Stimulated activated memory B cell treated with anti-CD40 and anti-IgM and Interleukin-4, amounts not matched to agents 10 μg/mL and 1 μg/mL and 100 μg/mL, for 72 hours (primary cell): ENCODE results near the gene VASH1.
"Not testable (repeated sequence)": the region's sequence is repeated elsewhere in the genome, so short reads cannot be mapped to it uniquely, and the experiment has no call there.

Experiments
- ATAC-seq: fragments of 150-1000 bp; cut with Tn5 transposase; 2 replicates; pipeline ENCODE4 v1.10.0; 2021
- H3K27ac Mint-ChIP-seq: one replicate; pipeline ENCODE4 v1.8.0; 2022; ENCODE audit warnings: mild to moderate bottlenecking, mixed read lengths
- H3K27me3 Mint-ChIP-seq: one replicate; pipeline ENCODE4 v1.8.0; 2022; ENCODE audit warnings: mixed read lengths
- H3K36me3 Mint-ChIP-seq: one replicate; pipeline ENCODE4 v1.8.0; 2022; ENCODE audit warnings: mixed read lengths
- H3K4me1 Mint-ChIP-seq: one replicate; pipeline ENCODE4 v1.8.0; 2022; ENCODE audit warnings: mixed read lengths
- H3K4me3 Mint-ChIP-seq: one replicate; pipeline ENCODE4 v1.8.0; 2022; ENCODE audit warnings: mild to moderate bottlenecking, moderate library complexity, mixed read lengths
- H3K9me3 Mint-ChIP-seq: one replicate; pipeline ENCODE4 v1.8.0; 2022; ENCODE audit warnings: mixed read lengths

VASH1 gene

DNA sequence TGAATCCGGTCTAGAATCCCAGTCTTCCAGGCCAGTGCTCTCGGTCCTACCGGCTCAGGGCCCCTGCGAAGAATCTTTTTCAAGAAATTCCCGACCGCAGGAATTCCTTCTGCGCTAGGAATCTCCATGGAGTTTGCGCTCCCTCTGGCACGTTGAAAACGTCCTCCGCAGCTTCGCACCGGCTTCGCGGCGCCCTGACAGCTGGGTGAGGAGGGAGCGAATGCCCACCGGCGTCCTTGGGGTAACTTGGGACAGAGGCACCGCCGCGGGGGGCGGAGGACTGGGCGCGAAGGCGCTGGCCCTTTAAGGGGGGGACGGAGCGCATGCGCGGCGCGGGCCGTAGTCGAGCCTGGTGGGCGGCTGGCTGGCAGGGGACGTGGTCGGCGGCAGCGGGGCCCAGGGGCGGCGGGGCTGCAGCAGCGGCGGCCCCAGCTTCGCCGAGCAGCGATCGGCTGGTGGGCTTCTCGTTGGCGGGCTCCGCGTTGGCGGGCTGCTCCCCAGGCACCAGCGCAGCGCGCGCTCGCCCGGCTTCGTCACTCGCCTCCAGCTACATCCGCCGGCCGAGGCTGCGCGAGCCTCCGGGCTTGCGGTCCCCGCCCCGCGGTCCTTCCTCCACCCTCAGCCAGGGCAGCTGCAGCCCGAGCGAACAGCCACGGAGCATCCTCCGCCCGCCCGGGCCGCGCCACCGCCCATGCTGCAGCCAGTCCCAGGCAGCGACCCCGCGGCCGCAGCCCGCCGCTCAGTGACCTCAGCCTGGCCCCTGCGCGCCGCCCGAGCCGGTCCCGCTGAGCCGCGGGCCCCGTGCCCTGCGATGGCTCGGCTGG is at the start of gene VASH1:
TSS of gene VASH1 (plus strand) at position 333 of the 824 bp plus-strand sequence. CDS start 1,354 bp downstream, outside the sequence.
- ATAC-seq: peak; percentile 88
- Mint-ChIP-seq H3K27me3 (peaks cover 79% of the 10 kb centered on the region), H3K27ac (peak within 1 kb of the TSS; percentile 27), H3K4me3 (peak within 1 kb of the TSS; percentile 74), H3K4me1 (peaks cover 14% of the 10 kb centered on the region), H3K36me3 (no peaks in the 10 kb centered on the region), H3K9me3 (no peaks in the 10 kb centered on the region)

DNA sequence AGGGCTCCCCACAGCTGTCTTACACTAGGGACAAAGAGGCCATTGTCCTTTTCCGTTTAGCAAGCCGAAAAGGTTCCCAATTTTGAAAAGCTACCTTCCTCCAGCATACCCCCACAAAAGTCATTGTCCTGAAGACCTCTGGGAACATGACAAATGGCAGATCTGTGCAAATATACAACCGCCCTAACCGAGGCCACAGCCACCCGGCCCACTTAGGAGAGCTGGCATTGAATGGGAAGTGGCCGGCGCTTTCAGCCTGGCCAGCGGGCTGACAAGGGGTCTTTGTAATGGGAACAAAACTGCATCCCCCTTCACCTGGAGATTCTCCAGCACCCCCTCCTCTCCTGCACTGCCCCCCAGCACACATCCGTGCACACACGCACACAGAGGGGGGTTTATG is 48.1 kb upstream of the VASH1 start:
- Mint-ChIP-seq H3K4me3 (no peak overlapping the region), H3K27ac (no peak overlapping the region), H3K9me3 (no peaks in the 10 kb centered on the region), H3K27me3 (peaks cover 23% of the 10 kb centered on the region), H3K4me1 (no peaks in the 10 kb centered on the region), H3K36me3 (no peaks in the 10 kb centered on the region)
- ATAC-seq: no peak

DNA sequence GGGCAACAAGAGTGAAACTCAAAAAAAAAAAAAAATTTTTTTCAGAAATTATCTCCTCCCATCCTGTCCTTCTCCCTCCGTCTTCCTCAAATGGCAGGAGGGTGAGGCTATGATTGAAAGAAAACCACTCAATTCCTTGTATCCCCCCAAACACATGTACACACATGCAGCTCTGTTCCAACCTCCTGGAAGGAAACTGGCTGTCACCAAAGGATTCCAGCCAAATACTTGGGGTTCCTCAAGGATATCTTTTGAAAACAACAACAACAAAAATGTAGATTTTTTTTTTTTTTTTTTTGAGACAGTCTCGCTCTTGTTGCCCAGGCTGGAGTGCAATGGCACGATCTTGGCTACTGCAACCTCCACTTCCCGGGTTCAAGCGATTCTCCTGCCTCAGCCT is 46.8 kb upstream of the VASH1 start:
- Mint-ChIP-seq H3K27me3 (peaks cover 29% of the 10 kb centered on the region), H3K9me3 (no peaks in the 10 kb centered on the region), H3K4me3 (no peak overlapping the region), H3K4me1 (no peaks in the 10 kb centered on the region), H3K36me3 (no peaks in the 10 kb centered on the region), H3K27ac (no peak overlapping the region)
- no peak for ATAC-seq

- Mint-ChIP-seq H3K4me1 (peaks cover under 1% of the 10 kb centered on the region), H3K36me3 (no peaks in the 10 kb centered on the region), H3K27me3 (peaks cover 29% of the 10 kb centered on the region), H3K9me3 (no peaks in the 10 kb centered on the region), H3K27ac (no peak overlapping the region), H3K4me3 (no peak overlapping the region)
- no peak for ATAC-seq
These were observed 46.2 kb upstream of the VASH1 start for GRCh38 chr14:76715101-76715500.

DNA sequence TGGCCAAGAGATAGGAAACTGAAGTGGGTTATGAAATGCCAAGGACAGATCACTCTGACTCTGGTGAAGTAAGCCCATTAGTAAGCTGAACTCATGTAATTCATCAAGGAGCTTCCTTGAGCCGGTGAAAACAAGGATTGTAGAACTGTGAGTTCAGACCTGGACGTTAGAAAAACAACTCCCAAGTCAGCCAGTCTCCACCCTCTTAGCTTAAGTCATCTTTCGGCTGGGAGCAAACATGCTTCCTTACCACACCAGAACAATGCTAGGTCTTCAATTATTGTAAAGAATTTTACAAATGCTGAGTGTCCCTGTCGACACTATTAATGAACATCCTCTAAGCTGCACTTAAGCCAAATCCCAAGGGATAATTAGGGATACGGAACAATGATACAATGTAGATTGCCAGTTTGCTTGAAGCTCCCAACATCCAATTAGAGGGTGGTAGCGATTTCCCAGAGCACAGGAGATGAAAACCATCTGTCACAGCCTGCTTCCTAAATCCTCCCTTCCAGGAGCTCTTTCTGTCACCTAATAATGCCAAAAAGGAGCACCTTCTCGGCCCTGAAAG is 45.7 kb upstream of the VASH1 start:
- no peak for ATAC-seq
- no peaks in the 10 kb centered on the region for H3K9me3 Mint-ChIP-seq
- H3K27me3 Mint-ChIP-seq: peaks cover 29% of the 10 kb centered on the region
- no peak overlapping the region for H3K27ac Mint-ChIP-seq
- H3K4me3 Mint-ChIP-seq: no peak overlapping the region
- peaks cover 6% of the 10 kb centered on the region for H3K4me1 Mint-ChIP-seq
- no peaks in the 10 kb centered on the region for H3K36me3 Mint-ChIP-seq

DNA sequence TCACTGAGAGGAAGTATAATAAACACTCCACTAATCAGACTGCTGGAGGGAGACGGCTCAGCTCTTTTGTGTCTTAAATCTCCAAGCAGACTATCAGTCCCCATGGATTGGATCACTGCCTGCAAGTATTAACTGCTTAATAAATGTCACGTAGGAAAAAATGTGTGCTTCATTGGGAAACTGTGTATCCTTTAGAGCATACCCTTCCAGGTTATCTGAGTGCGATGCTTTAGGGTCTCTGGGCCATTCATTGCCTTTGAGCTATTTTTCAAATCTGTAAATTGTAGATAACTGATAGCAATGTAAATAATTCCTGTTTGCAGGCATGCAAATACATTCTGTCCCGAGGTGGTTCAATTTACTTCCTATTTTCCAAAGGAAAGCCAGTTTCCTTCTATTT is 45.0 kb upstream of the VASH1 start:
- no peak overlapping the region for H3K4me3 Mint-ChIP-seq
- no peak for ATAC-seq
- H3K27ac Mint-ChIP-seq: no peak overlapping the region
- H3K36me3 Mint-ChIP-seq: no peaks in the 10 kb centered on the region
- H3K9me3 Mint-ChIP-seq: no peaks in the 10 kb centered on the region
- H3K27me3 Mint-ChIP-seq: peaks cover 29% of the 10 kb centered on the region
- H3K4me1 Mint-ChIP-seq: peaks cover 9% of the 10 kb centered on the region

GRCh38 chr14:76717508-76718290 is 43.6 kb upstream of the VASH1 start:
- H3K27ac Mint-ChIP-seq: no peak overlapping the region
- no peak overlapping the region for H3K4me3 Mint-ChIP-seq
- peaks cover 29% of the 10 kb centered on the region for H3K27me3 Mint-ChIP-seq
- ATAC-seq: no peak
- peaks cover 9% of the 10 kb centered on the region for H3K4me1 Mint-ChIP-seq
- no peaks in the 10 kb centered on the region for H3K9me3 Mint-ChIP-seq
- no peaks in the 10 kb centered on the region for H3K36me3 Mint-ChIP-seq

GRCh38 chr14:76718306-76719040 is 42.8 kb upstream of the VASH1 start:
- Mint-ChIP-seq H3K9me3 (no peaks in the 10 kb centered on the region), H3K4me1 (peaks cover 9% of the 10 kb centered on the region), H3K36me3 (no peaks in the 10 kb centered on the region), H3K4me3 (no peak overlapping the region), H3K27ac (no peak overlapping the region), H3K27me3 (peaks cover 27% of the 10 kb centered on the region)
- ATAC-seq: no peak

GRCh38 chr14:76719666-76720065 is 41.6 kb upstream of the VASH1 start:
- H3K9me3 Mint-ChIP-seq: no peaks in the 10 kb centered on the region
- peaks cover 9% of the 10 kb centered on the region for H3K4me1 Mint-ChIP-seq
- no peaks in the 10 kb centered on the region for H3K36me3 Mint-ChIP-seq
- H3K4me3 Mint-ChIP-seq: no peak overlapping the region
- H3K27me3 Mint-ChIP-seq: peaks cover 19% of the 10 kb centered on the region
- ATAC-seq: no peak
- no peak overlapping the region for H3K27ac Mint-ChIP-seq

DNA sequence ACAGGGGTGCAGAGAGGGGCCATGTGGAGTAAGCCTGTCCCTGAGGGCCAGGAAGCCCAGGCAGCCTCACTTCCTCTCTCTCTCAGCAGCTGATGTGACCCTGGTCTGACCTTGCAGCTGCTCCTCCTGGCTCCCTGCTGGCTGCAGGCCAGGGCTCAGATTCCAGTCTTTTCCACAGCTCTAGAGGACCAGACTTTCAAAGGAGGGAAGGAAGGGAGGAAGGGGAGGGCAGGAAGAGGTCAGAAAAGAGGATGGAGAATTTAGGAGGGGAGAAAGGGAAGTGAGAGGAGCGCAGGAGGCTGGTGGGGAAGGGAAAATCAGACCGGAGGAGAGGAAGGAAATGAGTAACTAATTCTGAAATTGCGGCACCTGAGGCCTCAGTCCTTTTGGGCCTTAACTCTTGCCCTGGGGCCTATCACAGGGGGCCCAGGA is 40.9 kb upstream of the VASH1 start:
- Mint-ChIP-seq H3K27ac (no peak overlapping the region), H3K9me3 (no peaks in the 10 kb centered on the region), H3K4me3 (no peak overlapping the region)

GRCh38 chr14:76721506-76721905 is 39.8 kb upstream of the VASH1 start:
- H3K4me3 Mint-ChIP-seq, H3K36me3 Mint-ChIP-seq, H3K9me3 Mint-ChIP-seq, H3K4me1 Mint-ChIP-seq, ATAC-seq, H3K27ac Mint-ChIP-seq: not testable (repeated sequence)
- H3K27me3 Mint-ChIP-seq: peaks cover 28% of the 10 kb centered on the region

More for the DNA sequence above, 40.9 kb upstream of the VASH1 start:
- H3K36me3 Mint-ChIP-seq: no peaks in the 10 kb centered on the region
- H3K27me3 Mint-ChIP-seq: peaks cover 24% of the 10 kb centered on the region
- H3K4me1 Mint-ChIP-seq: peaks cover 9% of the 10 kb centered on the region
- ATAC-seq: peak; percentile 55

GRCh38 chr14:76724651-76725550 is 36.4 kb upstream of the VASH1 start:
- ATAC-seq: no peak
- Mint-ChIP-seq H3K27ac (no peak overlapping the region), H3K4me3 (no peak overlapping the region), H3K36me3 (no peaks in the 10 kb centered on the region), H3K27me3 (peaks cover 24% of the 10 kb centered on the region), H3K9me3 (no peaks in the 10 kb centered on the region), H3K4me1 (peaks cover 9% of the 10 kb centered on the region)

GRCh38 chr14:76726551-76726970 is 34.7 kb upstream of the VASH1 start:
- Mint-ChIP-seq H3K27ac (no peak overlapping the region), H3K4me3 (no peak overlapping the region), H3K36me3 (no peaks in the 10 kb centered on the region), H3K27me3 (peaks cover 29% of the 10 kb centered on the region), H3K4me1 (no peaks in the 10 kb centered on the region), H3K9me3 (no peaks in the 10 kb centered on the region)
- no peak for ATAC-seq

- Mint-ChIP-seq H3K36me3 (no peaks in the 10 kb centered on the region), H3K4me1 (no peaks in the 10 kb centered on the region), H3K4me3 (no peak overlapping the region), H3K9me3 (no peaks in the 10 kb centered on the region), H3K27me3 (peaks cover 29% of the 10 kb centered on the region), H3K27ac (no peak overlapping the region)
- no peak for ATAC-seq
These were observed 33.9 kb upstream of the VASH1 start for GRCh38 chr14:76727384-76727783.
